NK-92 treated with Interleukin-12 subunit alpha and Interleukin-12 subunit beta, amount 100 ng/mL, for 24 hours (cell line): ENCODE data around the gene ATG4D.
"Not testable (repeated sequence)": the region's sequence is repeated elsewhere in the genome, so short reads cannot be mapped to it uniquely, and the experiment has no call there.

Experiments used
- DNase-seq: peaks from one replicate; lab custom pipeline; 2025; lab: John Stamatoyannopoulos, UW

Gene ATG4D

DNA sequence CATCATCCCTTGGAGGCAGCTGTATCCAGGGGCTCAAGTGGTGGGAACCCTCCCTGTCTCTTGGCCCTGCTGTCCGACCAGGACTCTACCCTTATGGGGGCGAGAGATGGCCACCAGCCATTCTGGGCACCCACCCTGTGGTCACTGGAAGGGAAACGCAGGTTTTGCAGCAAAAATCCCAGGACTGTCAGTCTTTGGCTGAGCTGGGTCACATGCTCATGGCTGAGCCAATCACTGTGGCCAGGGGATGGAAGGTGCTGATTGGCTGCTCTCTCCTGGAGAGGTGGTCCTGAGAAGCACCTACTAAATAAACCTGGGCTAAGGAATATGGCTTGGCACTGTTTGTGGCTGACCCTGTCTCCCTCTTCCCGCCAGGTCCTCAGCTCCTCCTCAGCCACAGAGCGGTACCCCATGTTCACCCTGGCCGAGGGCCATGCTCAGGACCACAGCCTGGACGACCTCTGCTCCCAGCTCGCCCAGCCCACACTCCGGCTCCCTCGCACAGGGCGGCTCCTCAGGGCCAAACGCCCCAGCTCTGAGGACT lies 8.9 kb downstream of the ATG4D start:
- DNase-seq: no peak

DNA sequence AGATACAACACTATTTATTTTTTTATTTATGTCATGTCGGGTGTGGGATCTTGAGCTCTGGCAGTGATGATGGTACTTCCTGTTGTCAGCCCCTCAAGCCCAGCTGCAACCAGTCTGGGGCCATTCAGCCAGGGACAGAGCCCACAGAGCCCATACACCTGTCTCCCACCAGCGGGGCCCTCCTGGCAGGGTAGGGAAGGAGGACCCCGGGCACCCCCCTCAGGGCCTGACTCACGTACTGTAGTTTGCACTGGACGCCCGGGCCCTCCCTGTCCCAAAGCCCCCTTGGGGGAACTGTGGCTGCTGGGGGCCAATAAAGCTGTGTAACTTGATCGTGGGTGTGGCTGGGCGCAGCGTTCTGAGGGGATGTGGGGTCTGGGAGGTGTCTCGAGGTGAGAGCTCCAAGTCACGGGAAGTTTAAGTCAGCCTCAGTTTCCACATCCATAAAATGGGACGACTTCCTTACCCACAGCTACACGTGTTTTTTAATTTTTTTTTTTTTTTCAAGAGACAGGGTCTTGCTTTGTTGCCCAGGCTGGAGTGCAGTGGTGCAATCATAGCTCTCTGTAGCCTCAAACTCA lies 9.5 kb downstream of the ATG4D start:
- no peak for DNase-seq

DNA sequence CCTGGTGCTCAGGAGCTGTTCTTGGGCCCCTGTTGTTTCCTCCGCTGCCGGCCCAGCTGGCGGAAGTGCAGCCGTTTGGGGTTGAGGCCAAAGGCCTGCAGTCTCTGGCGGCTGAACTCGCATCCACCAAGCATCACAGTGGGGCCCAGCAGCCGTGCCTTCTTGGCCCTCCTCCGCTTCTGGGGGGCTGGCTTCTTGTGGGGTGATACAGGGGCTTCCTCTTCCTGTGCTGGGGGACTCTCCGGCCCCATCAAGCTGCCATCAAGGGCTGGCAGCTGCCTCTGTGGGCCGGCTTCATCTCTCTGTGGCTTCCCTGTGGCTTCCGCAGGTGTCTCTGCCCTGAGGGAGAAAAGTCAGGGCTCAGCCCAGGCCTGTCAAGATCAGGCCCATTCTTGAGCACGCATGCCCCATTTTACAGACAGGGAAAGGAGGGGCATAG lies 10.3 kb downstream of the ATG4D start:
- no peak for DNase-seq

- no peak for DNase-seq
These were observed 11.3 kb downstream of the ATG4D start for GRCh38 chr19:10554760-10555609.

DNA sequence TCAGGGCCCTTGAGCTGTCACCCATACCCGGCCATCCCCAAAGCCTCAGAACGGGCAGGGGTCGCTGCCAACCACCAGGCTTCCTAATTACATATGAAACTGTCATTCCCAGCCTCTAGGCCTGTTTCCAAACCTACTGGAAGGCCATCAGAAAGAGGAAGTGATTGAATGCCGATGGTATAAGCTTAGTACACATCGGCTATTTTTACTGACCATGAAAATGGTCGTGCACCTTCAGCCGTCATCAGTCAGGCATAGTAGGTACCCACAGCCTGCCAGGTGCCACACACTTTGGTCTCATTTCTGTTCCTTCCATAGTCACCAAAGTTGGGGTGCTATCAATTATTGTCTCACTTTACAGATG lies 11.9 kb downstream of the ATG4D start:
- DNase-seq: no peak

- no peak for DNase-seq
These were observed 14.0 kb downstream of the ATG4D start for GRCh38 chr19:10557603-10558197.

DNA sequence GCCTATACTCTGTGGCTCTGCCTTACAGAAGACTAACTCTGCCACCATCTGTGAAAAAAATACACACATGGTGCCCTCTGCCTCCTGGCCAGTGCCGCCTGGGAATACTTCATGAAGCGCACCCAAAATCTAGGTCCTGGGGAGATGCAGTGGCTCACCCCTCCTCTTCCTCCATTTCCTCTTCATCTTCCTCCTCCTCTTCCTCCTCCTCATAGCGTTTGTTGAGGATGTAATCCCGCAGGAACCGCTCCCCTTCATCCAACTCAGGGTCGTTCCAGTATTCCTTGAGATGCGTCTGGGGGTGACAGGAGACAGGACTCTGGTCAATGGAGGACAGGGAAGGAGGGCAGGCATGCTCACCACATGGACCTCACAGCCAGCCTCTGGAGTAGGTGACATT lies 16.4 kb downstream of the ATG4D start:
- no peak for DNase-seq

DNA sequence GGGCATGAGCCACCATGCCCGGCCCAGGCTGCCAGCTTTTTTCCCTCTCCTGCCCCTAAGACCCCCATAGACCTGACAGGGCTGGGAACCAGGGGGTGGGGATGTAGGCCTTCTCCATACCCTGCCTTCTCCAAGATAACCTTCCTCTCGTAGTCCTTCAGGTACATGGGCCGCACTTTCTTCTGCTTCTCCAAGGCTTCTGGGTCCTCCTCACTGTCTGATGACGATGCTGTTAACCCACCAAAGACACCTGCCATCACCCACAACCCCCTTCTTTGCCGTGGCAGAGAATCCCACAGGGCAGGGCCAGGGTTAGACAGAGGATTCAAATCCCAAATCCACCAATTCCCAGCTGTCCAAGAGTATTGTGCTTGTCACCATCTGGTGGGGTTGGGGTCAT lies 18.9 kb downstream of the ATG4D start:
- no peak for DNase-seq

DNA sequence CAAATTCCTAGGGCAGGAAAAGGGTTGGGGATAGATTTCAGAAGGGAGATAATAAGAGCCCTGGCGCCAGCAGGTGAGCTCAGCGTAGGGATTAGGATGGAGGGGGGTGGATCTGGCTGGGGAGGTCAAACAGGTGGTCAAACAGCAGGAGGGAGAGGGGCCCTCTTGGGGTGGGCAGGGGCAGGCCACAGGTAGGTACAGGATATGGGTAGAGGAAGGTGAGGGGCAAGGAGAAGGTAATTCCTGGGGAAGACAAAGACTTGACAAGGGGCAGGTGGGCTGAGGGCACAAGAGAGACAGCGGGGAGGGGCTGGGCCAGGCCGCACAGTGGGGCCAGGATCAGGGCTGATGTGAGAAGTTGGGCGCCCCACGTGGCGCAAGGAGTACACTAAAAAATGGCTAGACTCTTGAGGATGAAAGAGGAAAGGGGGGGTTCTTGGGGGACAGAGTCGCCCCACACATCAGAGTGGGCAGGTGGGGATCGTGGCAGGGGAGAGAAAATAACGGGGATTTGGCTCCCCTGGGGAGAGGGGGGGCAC lies 21.4 kb downstream of the ATG4D start:
- DNase-seq: peak; percentile 57

DNA sequence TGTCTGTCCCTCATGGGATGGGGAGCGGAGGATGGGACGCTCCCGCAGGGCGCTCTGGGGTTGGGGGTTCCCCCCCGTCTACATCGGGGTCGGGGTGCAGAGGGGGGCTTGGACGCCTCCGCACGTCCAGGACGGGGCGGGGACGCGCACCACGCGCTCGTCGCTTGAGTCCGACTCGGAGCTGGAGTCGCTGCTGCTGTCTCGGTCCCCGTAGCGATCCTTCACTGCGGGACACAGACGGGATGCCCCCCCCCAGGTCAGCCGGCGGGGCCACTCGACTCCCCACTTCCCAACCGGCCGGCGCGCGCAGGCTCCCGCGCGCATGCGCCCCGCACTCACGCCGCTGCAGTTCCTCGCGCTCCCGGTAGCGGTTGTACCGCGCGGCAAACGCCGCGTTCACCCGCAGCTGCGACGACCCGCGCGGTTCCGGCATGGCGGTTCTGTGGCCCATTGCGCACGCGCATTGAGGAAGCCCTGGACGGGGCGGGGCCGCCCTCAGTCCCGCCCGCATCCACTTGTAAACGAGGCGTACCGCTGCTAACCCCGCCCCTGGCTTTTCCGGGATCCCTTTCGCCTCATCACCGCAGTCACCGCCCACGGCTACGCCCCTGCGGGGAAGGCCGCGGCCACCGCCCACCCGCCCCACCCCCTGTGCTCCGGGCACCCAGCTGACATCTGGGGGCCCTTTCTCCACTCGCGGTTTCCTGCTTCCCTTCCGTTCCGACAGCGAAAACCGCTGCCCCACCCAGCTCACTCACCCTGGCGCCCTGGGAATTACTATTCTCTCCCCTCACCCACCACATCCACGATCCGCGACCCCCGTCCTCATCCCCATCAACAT lies 22.1 kb downstream of the ATG4D start, which contains the start of gene KRI1:
TSS of gene KRI1 (minus strand) at position 444 of the 841 bp plus-strand sequence. CDS start at position 433, 11 bp downstream.
- peak; percentile 99 for DNase-seq

DNA sequence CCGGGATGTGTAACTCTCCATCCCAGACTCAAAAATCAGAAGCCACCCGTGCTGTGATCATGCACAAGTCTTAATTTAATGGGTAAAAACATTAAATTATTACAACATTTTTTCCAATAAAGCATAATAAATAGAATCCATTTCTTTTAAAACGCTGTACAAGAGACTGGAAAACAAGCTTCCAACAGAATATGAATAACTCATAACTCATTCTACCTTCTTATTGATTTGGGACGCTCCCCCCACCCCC lies 22.6 kb downstream of the ATG4D start:
- DNase-seq: no peak

- DNase-seq: peak; percentile 67
These were observed 23.1 kb downstream of the ATG4D start for GRCh38 chr19:10566658-10567410.

DNA sequence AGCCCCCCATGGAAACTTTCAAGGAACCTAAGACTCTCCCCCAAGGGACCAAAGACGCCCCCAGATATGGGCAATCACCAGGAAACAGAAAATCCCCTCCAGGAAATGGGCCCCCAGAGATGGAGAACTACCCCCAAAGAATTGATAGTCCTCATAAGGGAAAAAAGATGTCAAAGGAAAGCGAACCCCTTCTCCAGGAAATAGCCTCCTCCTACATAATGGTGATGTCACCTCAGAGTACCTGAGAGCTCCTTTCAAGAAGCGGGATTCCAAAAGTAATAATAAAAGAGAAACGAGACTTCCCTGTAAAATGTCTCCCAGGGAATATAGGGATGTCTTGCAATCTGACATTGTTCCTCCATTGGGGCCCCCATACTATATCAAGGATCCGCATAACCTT lies 24.0 kb downstream of the ATG4D start:
- DNase-seq: no peak

GRCh38 chr19:10568062-10568825 lies 24.5 kb downstream of the ATG4D start:
- peak; percentile 68 for DNase-seq

DNA sequence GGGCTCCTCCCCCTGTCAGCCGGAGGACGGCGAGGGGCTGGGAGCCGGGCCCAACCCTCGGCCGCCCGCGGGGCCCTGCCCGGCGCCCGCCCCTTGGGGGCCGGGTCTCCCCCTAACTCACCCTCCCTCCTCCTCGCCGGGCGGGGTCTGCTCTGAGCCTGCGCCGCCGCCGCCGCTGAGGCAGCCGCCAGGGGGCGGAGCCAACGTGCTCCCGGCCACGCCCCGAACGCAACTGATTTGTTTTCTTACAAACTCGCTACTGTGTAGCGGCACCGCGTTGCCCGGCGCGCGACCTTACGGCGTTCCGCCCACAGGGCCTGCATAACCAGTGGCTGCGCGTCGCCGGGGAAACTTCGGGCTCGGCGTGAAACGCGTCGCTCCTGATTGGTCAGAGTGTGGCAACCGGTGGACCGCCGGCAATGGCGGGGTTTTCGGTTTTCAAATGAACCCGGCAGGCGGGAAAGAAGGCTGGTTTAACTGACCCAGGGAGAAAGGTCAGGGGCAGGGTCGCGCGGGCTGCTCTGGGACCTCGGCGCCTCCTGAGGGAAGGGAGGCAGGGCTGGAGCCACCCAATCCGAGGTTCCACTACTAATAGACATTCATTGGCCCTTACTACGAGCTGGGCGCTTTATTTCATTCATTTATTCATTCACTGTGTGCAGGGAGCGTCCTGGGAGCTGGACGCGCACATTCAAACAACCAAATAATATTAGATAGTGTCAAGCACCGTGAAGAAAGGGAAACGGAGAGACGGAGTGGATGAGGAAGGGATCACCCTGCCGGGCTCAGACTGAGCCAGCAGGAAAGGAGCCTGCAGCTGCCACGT lies 25.3 kb downstream of the ATG4D start, which contains the start of gene CDKN2D:
TSS of gene CDKN2D (minus strand) at position 154 of the 826 bp plus-strand sequence. CDS start 326 bp downstream, outside the sequence.
- DNase-seq: peak; percentile 99

- not testable (repeated sequence) for DNase-seq
These were observed 30.1 kb downstream of the ATG4D start for GRCh38 chr19:10573793-10574192.

DNA sequence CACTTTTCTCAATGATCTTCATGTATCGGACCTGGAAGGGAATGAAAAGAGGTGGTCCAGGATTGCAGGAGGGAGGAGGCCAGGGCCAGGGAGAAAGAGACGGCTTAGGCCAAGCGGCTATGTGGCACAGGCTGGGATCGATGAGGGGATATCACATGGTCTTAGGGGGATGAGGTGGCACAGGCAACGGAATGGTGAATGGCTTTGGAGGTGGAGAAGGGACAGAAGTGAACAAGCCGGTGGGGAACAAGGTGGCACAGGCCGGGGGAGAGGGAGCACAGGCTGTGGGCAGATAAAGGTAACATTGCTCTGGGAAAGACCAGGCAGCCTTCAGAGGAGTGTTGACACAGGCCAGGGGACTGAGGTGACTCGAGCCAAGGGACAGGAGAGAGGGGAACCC lies 30.8 kb downstream of the ATG4D start:
- no peak for DNase-seq

DNA sequence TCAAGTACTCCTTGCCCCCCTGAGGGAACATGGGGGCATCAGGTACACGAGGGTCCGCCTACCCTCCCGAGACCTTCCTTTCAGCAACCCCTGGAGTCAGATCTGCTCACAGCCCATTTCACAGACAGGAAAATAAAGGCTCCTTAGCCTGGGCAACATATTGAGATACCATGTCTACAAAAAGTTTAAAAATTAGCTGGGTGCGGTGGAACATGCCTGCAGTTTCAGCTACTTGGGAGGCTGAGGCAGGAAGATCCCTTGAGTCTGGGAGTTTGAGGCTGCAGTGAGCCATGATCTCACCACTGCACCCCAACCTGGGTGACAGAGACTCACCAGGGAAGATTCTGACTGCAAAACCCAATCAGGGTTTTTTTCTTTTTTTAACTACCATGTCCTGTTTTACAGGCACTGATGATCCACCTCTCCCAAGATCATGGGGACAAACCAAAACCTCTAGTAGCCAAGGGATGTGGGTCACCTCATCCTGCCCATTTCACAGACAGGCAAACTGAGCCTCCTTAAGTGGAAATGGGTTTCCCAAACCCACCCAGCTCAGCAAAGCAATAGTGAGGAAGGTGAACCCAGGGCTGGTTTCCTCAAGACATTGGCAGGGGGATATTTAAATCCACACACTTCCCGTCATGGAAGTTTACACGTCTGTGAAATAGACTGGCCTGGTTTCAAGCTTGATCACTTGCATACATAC lies 31.5 kb downstream of the ATG4D start:
- DNase-seq: no peak

DNA sequence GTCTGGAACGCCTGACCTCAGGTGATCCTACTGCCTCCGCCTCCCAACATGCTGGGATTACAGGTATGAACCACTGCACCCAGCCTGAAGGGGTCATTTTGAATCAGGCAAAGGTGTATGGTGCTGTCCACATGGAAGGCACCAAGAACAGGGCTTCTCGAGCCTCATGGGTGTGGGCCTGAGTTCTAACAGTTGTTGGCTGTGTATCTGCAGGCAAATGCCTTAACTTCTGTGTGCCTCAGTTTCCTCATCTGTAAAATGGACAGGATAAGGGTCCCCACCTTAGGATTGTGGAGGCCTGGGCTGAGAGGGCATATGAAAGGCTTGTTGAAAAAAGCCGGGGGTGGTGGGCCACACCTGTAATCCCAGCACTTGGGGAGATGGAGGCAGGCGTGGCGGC lies 34.2 kb downstream of the ATG4D start:
- no peak for DNase-seq
